ENCODE data around the gene OR7G1. TPM values are rescaled to one million over a fixed set of nuclear protein-coding genes. Genes with fewer than 3 reads are reported as not detected.

The OR7G1 gene, protein sequence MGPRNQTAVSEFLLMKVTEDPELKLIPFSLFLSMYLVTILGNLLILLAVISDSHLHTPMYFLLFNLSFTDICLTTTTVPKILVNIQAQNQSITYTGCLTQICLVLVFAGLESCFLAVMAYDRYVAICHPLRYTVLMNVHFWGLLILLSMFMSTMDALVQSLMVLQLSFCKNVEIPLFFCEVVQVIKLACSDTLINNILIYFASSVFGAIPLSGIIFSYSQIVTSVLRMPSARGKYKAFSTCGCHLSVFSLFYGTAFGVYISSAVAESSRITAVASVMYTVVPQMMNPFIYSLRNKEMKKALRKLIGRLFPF
- total RNA-seq (2022) (not detected in 2 replicates), Bru-seq, nascent RNA (not detected), BruChase-seq, experiment 1, labeled RNA remaining after a 2-hour chase (not detected), BruChase-seq, experiment 2, labeled RNA remaining after a 6-hour chase (not detected)
- long read RNA-seq: 0 reads

GRCh38 chr19:9115307-9115813 is at the start of gene OR7G1:
Gene OR7G1, minus strand, starts transcription at chr19:9115763. Its CDS starts 0 bp downstream, at chr19:9115763.
- Histone ChIP-seq H3K4me3 (ENCODE audit: low read depth, low read length) (no peak within 1 kb of the TSS), H3K9me3 (no peaks in the 10 kb centered on the region), H3K36me3 (ENCODE audit: control insufficient read depth, insufficient read depth, low read length) (no peaks in the 10 kb centered on the region), H3K27me3 (replicated peaks; ENCODE audit: control insufficient read depth, insufficient read depth, low read length) (no peaks in the 10 kb centered on the region), H3K4me1 (no peaks in the 10 kb centered on the region)
- CTCF ChIA-PET: interaction anchor here (0.6 kb wide), 1 partner anchor 458 kb away, joined by 3 read pairs; no protein-coding TSS in a partner anchor
- Mint-ChIP-seq H3K4me1 (ENCODE audit: low read depth, unreplicated experiment) (no peaks in the 10 kb centered on the region), H3K36me3 (ENCODE audit: insufficient read depth, unreplicated experiment) (no peaks in the 10 kb centered on the region), H3K27ac (ENCODE audit: unreplicated experiment) (no peak within 1 kb of the TSS), H3K27me3 (ENCODE audit: insufficient read depth, unreplicated experiment) (no peaks in the 10 kb centered on the region), H3K4me3 (ENCODE audit: unreplicated experiment) (no peak within 1 kb of the TSS), H3K9me3 (ENCODE audit: unreplicated experiment) (no peaks in the 10 kb centered on the region)
- TF ChIP-seq, protein P1, sequence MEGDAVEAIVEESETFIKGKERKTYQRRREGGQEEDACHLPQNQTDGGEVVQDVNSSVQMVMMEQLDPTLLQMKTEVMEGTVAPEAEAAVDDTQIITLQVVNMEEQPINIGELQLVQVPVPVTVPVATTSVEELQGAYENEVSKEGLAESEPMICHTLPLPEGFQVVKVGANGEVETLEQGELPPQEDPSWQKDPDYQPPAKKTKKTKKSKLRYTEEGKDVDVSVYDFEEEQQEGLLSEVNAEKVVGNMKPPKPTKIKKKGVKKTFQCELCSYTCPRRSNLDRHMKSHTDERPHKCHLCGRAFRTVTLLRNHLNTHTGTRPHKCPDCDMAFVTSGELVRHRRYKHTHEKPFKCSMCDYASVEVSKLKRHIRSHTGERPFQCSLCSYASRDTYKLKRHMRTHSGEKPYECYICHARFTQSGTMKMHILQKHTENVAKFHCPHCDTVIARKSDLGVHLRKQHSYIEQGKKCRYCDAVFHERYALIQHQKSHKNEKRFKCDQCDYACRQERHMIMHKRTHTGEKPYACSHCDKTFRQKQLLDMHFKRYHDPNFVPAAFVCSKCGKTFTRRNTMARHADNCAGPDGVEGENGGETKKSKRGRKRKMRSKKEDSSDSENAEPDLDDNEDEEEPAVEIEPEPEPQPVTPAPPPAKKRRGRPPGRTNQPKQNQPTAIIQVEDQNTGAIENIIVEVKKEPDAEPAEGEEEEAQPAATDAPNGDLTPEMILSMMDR (IDR thresholded peaks at IDR 0.05; ENCODE audit: insufficient read depth in 1 of 2, low read depth in 1 of 2, low read length in 1 of 2, severe bottlenecking in 1 of 2, unreplicated experiment in 1 of 2): no peak
- POLR2A ChIA-PET: no interaction called here
- no TSS peak for BruUV-seq (replicated peaks)
- no peak for DNase-seq
- intact Hi-C loops (cut with micrococcal nuclease; ENCODE audit: unreplicated experiment): no loop called here

DNA sequence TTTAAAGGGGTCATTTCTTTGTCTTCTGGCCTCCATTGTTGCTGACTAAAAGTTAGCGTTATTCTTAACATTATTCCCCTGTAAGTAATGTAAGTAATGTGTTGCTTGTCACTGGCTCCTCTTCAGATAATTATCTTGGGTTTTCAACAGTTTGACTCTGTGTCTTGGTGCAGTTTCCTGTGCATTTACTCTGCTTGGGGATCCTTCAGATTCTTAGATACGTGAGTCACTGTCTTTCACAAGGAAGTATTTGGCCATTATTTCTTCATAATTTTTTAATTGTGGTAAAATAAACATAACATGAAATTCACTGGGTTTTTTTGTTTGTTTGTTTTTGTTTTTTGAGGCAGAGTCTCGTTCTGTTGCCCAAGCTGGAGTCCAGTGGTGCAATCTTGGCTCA is 49.7 kb upstream of the OR7G1 start:
- Histone ChIP-seq H3K27me3 (replicated peaks; ENCODE audit: control insufficient read depth, insufficient read depth, low read length) (no peaks in the 10 kb centered on the region), H3K4me1 (no peaks in the 10 kb centered on the region), H3K4me3 (ENCODE audit: low read depth, low read length) (no peak overlapping the region), H3K9me3 (no peaks in the 10 kb centered on the region), H3K36me3 (ENCODE audit: control insufficient read depth, insufficient read depth, low read length) (peaks cover 7% of the 10 kb centered on the region)
- Mint-ChIP-seq H3K27me3 (ENCODE audit: insufficient read depth, unreplicated experiment) (no peaks in the 10 kb centered on the region), H3K9me3 (ENCODE audit: unreplicated experiment) (no peaks in the 10 kb centered on the region), H3K4me3 (ENCODE audit: unreplicated experiment) (no peak overlapping the region), H3K4me1 (ENCODE audit: low read depth, unreplicated experiment) (no peaks in the 10 kb centered on the region), H3K36me3 (ENCODE audit: insufficient read depth, unreplicated experiment) (peaks cover 68% of the 10 kb centered on the region), H3K27ac (ENCODE audit: unreplicated experiment) (no peak overlapping the region)
- intact Hi-C loops (cut with micrococcal nuclease; ENCODE audit: unreplicated experiment): no loop called here
- TF ChIP-seq, protein P1 (IDR thresholded peaks at IDR 0.05; ENCODE audit: insufficient read depth in 1 of 2, low read depth in 1 of 2, low read length in 1 of 2, severe bottlenecking in 1 of 2, unreplicated experiment in 1 of 2): no peak
- no TSS peak for BruUV-seq (replicated peaks)
- DNase-seq: no peak
- ChIA-PET CTCF (no interaction called here), POLR2A (no interaction called here)

GRCh38 chr19:9161427-9161826 is 45.9 kb upstream of the OR7G1 start:
- Histone ChIP-seq H3K9me3 (no peaks in the 10 kb centered on the region; the same call in 1 of the 2 replicates), H3K27me3 (replicated peaks; ENCODE audit: control insufficient read depth, insufficient read depth, low read length) (no peaks in the 10 kb centered on the region), H3K36me3 (ENCODE audit: control insufficient read depth, insufficient read depth, low read length) (peaks cover 20% of the 10 kb centered on the region), H3K4me3 (ENCODE audit: low read depth, low read length) (no peak overlapping the region), H3K4me1 (no peaks in the 10 kb centered on the region)
- intact Hi-C loops (cut with micrococcal nuclease; ENCODE audit: unreplicated experiment): no loop called here
- Mint-ChIP-seq H3K27ac (ENCODE audit: unreplicated experiment) (no peak overlapping the region), H3K36me3 (ENCODE audit: insufficient read depth, unreplicated experiment) (peaks cover 95% of the 10 kb centered on the region), H3K4me1 (ENCODE audit: low read depth, unreplicated experiment) (no peaks in the 10 kb centered on the region), H3K27me3 (ENCODE audit: insufficient read depth, unreplicated experiment) (no peaks in the 10 kb centered on the region), H3K9me3 (ENCODE audit: unreplicated experiment) (no peaks in the 10 kb centered on the region), H3K4me3 (ENCODE audit: unreplicated experiment) (no peak overlapping the region)
- CTCF ChIA-PET: no interaction called here
- TF ChIP-seq, protein P1 (IDR thresholded peaks at IDR 0.05; ENCODE audit: insufficient read depth in 1 of 2, low read depth in 1 of 2, low read length in 1 of 2, severe bottlenecking in 1 of 2, unreplicated experiment in 1 of 2): no peak
- no peak for DNase-seq
- POLR2A ChIA-PET: no interaction called here
- no TSS peak for BruUV-seq (replicated peaks)
